LHCN-M2 (cell line): ENCODE measurements around the gene OR51T1. TPM values are rescaled to one million over a fixed set of nuclear protein-coding genes. Genes with fewer than 3 reads are reported as not detected.
"Not testable (repeated sequence)": the region's sequence is repeated elsewhere in the genome, so short reads cannot be mapped to it uniquely, and the experiment has no call there.

Source experiments
- DNase-seq: peaks from one replicate; pipeline ENCODE4 v3.0.0-alpha.2; 2012; ENCODE audit warnings: low read depth
- polyA plus RNA-seq: library from polyadenylated mRNA; unstranded; fragments of >200 nt; gene quantifications from one replicate; pipeline ENCODE4 v1.2.1, GENCODE V29; 2012; ENCODE audit warnings: missing spikeins
- total RNA-seq: library from RNA; depleted of rRNA; stranded (reverse); fragments of >200 nt; gene quantifications from 2 replicates; pipeline ENCODE4 v1.2.3, GENCODE V29; 2014; rRNA removed

Gene OR51T1, protein sequence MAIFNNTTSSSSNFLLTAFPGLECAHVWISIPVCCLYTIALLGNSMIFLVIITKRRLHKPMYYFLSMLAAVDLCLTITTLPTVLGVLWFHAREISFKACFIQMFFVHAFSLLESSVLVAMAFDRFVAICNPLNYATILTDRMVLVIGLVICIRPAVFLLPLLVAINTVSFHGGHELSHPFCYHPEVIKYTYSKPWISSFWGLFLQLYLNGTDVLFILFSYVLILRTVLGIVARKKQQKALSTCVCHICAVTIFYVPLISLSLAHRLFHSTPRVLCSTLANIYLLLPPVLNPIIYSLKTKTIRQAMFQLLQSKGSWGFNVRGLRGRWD
- not detected in 2 replicates for total RNA-seq
- not detected for polyA plus RNA-seq

DNA sequence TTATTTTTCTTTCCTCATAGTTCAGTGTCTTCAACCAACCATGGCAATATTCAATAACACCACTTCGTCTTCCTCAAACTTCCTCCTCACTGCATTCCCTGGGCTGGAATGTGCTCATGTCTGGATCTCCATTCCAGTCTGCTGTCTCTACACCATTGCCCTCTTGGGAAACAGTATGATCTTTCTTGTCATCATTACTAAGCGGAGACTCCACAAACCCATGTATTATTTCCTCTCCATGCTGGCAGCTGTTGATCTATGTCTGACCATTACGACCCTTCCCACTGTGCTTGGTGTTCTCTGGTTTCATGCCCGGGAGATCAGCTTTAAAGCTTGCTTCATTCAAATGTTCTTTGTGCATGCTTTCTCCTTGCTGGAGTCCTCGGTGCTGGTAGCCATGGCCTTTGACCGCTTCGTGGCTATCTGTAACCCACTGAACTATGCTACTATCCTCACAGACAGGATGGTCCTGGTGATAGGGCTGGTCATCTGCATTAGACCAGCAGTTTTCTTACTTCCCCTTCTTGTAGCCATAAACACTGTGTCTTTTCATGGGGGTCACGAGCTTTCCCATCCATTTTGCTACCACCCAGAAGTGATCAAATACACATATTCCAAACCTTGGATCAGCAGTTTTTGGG is at the start of gene OR51T1:
Gene OR51T1 (plus strand): TSS at position 41 of the 641 bp plus-strand sequence. CDS start 0 bp downstream, at position 41.
- peak; percentile 95 for DNase-seq

DNA sequence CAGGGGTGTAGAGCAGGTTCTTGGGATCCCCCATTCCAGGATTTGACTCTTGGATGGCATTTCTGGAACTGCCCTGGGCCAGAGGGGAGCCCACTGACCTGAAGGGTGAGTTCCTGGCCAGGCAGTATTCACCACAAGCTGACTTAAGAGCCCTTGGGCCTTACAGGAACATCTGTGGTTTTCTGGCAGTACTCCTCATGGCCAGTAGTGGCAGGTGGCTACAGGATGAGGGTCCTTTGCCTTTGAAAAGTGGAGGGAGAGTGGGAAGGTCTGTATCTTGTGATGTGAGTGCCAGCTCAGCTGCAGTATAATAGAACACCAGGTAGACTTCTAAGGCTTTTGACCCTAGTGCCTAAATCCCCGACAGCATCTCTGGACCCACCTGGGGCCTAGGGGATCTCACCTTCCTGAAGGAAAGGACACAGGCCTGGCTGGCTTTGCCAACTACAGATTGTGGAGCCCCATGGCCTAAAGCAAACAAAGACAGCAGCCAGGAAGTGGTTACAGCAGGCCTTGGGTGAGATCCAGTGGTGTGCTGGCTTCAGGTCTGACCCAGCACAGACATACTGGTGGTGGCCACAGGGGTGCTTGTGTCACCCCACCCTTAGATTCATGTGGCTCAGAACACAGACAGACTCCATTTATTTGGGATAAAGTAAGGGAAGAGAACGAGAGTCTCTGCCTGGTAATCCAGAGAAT is 41.7 kb upstream of the OR51T1 start:
- no peak for DNase-seq

DNA sequence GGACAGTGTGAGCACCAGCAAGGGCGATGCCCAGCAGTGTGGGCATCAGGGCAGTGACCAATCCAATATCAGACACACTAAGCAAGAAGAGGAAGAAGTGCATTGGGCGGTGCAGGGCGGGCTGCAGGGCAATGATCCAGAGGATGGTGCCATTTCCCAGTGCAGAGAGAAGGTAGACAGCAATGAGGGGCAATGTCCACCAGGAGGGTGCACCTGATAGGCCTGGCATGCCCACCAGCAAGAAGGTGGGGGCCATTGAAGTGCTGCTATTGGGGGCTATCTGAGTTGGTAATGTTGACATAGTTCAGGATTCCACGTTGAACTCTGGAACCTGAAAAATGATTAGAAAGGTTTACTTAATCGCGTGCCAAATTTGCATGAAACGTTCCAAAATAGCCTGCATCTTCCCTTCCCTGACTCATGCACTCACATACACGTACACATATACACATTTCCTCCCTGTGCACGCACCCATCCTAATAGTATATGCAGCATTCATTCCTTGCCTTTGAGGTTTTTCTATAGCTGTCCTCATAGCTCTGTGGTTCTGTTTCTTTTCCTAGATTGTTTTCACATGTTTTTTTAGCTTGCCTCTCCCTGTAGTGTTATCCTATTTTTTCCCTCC is 32.7 kb upstream of the OR51T1 start, which contains the start of gene OR51S1:
Gene OR51S1 (minus strand): TSS at position 301 of the 625 bp plus-strand sequence. CDS start 0 bp downstream, at position 301.
- DNase-seq = no peak

DNA sequence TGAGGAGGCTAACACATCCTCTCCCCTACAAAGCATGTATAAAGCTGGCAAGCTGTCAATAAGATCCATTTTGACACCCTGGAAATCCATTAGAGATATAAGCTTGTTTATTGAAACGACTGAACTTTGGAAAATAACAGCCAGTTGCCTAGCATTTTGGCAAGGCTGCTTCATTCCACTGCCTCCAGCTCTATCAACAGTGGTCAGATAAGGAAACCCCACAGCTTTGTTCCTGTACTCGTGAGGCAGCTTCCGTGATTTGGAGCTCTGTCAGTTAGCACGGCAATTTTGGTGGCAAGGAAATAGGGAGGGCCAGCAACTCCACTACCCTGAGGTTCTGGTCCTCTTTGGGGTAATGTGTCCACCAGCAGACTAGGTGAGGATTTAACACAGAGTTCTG is 30.7 kb upstream of the OR51T1 start:
- no peak for DNase-seq

DNA sequence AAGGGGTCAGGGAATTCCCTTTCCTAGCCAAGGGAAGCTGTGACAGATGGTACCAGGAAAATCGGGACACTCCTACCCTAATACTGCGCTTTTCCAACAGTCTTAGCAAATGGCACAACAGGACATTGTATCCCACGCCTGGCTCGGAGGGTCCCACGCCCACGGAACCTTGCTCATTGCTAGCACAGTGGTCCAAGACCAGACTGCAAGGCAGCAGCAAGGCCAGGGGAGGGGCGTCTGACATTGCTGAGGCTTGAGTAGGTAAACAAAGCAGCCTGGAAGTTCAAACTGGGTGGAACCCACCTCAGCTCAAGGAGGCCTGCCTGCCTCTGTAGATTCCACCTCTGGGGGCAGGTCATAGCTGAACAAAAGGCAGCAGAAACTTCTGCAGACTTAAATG is 27.4 kb upstream of the OR51T1 start:
- DNase-seq = not testable (repeated sequence)

DNA sequence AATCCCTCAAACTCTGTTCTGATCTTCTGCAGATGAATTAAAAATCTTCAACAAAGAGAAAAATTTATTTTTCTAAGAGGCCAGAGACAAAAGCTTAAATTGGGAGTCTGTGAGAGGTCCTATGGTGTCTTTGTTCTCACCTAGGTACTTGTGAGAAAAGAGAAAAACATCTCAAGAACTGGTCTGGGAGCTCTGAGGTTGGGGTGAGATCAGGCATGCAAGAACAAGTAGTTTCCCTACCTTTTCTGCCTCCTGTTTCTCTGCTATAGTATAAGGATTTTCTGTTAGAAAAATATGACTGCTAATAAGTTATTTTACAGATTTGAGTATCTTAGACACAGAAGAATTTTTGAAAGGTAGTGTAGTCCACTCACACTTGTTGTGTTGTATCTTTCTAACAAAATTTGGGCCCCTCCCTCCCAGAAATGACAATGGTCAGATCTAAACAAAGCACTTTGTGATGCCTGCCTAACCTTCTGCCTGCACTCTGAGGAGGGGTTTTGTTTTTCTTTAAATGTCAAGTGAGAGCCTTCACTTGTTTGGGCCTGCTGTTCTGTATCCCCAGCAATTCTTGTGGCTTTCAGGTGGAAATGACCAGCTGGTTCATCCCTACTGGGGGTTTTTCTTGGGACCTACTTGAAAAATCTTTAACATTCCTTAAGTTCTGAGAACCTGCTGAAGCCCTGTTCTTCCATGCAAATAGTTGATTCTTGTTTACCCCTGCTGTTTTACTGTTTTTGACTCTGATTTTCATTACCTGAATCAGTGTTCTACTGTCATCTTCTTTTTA is 19.1 kb upstream of the OR51T1 start:
- DNase-seq = no peak

DNA sequence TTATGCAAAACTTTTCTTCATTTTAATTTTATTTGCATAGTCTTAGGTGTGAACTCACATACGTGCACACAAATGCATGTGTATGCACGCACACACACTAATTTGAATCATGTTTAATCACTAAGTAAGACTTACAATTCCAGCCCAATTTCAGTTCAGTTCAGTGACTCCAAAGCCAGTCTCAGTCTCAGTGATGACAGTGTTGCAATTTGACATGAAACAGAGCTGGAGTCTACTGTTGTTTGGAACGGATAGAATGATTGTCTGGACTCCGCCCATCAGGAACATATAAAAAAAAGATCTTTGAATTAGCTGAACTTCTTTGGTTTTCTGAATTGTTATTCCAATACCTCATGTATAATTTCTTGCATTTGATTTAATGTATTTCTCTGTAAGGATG is 17.8 kb upstream of the OR51T1 start:
- DNase-seq = no peak

DNA sequence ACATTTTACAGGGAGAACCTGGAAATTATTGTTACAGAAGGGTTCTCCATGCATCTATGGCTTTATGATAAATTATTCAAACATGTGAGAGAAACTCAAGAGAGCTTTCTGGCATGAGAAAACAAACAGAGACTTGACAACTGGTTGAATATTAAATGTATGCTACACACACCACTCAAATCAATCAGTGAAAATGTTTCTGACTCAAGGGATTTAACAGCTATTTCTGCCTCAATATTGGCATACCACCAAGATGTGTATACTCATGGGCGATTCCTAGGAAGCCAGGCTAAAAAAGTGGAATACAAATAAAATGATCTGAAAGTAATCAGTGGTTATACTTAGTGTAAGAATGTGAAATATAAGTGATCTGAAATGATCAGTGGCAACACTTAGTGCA is 15.8 kb upstream of the OR51T1 start:
- DNase-seq = peak; percentile 49

DNA sequence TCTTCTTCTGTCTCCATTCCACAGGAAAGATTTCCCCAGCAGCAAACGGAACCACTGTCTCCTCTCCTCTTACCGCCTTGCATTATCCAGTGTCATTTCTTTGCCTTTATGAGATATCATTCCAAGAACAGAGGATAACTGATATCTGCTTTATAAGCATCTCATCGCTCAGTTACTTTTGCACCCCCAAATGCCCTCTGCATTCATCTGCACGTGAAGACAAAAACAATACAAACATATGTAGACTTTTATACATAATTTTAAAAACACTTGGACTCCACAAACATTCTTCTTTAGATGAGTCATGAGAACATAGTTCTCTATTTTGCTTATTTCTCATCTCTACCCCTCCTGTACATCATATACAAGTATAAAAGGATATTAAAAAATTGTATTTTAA is 512 bp upstream of the OR51T1 start:
- peak; percentile 45 for DNase-seq

DNA sequence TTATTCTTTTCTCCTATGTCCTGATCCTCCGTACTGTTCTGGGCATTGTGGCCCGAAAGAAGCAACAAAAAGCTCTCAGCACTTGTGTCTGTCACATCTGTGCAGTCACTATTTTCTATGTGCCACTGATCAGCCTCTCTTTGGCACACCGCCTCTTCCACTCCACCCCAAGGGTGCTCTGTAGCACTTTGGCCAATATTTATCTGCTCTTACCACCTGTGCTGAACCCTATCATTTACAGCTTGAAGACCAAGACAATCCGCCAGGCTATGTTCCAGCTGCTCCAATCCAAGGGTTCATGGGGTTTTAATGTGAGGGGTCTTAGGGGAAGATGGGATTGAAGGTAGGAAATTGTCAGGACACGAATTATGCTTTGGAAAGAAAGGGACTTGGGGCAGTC is 843 bp downstream of the OR51T1 start:
- no peak for DNase-seq

DNA sequence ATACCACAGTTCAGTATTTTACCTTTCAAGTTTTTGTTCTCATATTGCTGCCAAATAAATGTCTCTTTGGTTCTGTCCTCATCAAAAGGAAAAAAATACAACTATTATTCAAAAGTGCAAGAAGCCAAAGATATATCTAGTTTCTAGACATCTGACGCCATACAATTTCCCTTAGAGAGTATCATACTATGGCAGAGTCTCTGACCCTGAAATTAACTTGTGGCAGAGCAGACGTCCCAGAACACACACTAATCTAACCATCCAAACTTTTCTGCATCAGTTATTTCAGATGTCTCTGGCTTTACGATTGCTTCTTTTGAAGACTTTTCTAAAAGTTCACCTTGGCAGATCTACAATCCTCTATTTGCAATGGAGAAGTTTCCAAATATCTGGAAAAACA is 2.7 kb downstream of the OR51T1 start:
- DNase-seq = no peak

DNA sequence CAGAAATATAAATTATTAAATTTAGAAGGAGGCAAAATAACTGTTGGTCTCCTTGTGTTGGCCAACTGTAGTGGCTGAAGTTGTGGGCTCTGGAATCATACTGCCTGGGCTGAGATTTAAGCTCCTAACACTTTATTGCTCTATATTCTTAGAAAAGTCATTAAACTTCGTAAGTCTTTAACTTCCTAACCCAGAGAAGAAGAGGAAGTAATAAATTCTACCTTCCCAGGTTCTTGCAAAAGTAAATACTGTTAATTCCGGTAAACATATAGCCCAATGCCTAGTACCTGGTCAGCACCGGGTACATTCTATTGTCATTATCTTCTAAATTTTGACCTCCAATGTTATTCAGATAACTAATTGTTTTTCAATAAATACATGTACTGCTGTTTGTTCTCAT is 4.5 kb downstream of the OR51T1 start:
- DNase-seq = no peak

DNA sequence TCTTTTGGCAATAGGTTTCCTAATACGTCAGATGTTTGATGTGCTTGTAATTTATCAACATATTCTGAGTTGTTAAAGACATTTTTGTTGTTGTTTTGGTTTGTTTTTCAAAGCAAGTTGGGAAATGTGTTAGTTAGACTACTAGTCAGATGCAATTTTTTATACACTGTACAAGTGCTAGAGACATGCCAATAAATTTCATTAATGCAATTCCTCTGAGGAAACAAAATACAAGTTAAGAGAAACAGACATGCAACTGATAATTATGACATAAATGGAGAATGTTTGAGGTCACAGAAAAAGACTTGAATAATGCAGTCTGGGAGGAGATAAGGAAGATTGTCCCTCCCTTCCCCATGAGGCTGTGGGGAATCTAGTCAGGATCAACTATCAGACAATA is 5.9 kb downstream of the OR51T1 start:
- DNase-seq = peak; percentile 29

DNA sequence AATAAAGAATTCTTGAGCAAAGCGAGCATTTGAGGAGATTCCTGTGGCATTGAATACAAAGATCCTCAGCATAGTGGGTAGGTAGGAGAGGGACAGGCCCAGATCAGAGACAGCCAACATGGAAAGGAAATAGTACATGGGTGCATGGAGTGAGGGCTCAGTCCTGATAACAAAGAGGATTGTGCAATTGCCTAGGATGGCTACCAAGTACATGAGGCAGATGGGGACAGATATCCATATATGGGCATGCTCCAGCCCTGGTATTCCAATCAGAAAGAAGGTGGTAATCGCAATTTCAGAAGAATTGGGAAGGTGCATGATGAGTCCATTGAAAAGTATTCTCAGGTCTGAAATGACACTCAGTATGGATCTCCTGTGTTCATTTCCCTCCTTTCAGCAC is 8.6 kb downstream of the OR51T1 start:
- no peak for DNase-seq

DNA sequence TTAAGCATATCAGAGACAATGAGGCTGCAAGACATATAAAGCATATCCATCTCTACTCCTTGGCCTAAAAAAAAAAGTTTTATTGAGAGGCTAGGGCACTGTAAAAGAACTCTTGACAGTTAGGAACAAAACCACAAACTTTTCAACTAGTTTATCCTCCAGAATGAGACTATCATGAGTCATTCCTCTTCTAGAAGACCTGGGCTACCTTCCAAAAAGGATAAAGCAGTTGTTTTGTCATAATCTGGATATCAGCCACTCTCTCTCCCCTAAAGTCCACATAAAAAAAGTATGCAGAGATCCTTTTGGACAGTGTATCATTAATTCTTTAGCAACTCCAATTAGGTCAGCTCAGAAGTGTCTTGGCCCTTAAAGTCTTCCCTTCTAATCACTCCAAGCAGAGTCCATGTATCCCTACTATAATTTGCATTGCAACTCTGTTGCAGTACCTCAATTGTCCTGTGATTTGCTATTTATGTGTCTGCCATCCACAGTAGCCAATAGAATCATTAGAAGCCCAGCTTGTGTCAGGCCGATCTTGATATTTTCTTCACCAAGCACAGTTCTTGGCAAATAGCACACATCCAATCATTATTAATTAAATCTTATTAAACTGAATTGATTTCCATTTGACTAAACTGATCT is 10.4 kb downstream of the OR51T1 start:
- DNase-seq = peak; percentile 96

DNA sequence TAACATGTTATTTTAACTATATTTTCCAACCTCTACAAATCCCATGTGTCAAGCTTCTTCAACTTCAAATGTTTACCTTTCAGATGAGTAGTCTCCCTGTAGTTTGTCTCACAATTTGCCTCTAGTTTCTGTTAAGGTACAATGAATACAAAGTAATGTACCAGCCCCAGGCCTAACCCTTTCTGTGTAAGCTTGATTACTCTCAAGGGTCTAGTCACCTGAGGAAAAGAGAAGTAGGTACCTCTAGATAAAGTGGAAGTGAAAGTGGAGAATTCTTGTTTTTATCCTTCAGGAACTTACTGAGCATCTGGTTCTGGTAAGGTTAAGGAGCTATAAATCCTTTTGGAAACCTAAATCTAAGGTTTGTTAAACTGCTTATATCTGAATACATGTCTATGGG is 21.8 kb downstream of the OR51T1 start, which contains the start of gene OR51A7:
Gene OR51A7 (plus strand): TSS at position 300 of the 400 bp plus-strand sequence. CDS start 3,587 bp downstream, outside the sequence.
- no peak for DNase-seq

DNA sequence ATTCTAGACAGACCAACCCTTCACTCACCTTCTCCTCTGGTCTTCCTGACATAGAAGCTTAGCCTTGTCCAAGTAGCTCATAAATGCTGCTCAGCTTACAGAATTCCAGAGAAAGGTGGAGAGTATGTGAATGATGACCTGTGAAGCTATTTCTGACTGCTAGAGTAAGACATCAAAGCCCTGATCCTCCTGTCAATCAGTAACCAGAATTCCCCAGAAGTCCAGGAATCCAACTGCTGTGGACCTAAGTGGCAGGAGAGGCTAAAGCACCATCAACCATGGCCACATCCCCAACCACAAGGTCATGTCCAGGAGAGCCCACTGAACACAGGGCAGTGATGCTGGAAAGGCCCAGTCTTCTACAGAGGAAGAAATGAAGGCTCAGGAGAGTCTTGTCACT is 34.9 kb downstream of the OR51T1 start:
- DNase-seq = no peak

DNA sequence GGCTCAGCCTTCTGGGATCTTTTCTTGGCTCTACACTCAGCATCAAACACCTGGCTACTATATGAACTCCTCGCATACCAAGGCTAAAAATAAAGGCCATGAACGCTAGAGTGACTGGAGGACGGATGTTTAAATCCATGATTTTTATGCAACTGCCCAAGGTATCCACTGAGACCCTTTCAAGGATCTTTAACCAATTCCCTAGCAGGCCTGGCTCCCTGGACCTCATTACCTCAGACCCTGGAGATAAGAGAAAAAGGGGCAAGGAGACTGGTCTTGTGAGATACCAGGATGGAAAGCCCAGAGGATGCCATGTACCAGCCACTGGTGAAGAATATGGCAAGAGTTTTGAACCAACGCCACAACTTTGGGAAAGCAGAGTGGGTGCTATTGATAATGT is 37.5 kb downstream of the OR51T1 start, which contains the start of gene OR51G2:
Gene OR51G2 (minus strand): TSS at position 101 of the 400 bp plus-strand sequence. CDS start 3,687 bp downstream, outside the sequence.
- DNase-seq = no peak

DNA sequence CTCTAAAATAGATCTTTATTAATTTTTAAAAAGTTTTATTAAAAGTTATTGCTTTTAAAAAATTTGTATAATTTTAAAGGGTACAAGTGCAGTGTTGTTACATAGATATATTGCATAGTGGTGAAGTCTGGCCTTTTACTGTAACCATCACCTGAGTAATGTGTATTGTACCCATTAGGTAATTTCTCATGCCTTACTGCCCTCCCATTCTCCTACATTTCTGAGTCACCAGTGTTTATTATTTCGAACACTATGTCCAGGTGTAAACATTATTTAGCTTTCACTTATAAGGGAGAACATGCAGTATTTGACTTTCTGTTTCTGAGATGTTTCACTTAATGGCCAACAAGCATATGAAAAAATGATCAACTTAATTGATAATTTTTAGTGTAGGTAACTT is 40.1 kb downstream of the OR51T1 start:
- DNase-seq = no peak

DNA sequence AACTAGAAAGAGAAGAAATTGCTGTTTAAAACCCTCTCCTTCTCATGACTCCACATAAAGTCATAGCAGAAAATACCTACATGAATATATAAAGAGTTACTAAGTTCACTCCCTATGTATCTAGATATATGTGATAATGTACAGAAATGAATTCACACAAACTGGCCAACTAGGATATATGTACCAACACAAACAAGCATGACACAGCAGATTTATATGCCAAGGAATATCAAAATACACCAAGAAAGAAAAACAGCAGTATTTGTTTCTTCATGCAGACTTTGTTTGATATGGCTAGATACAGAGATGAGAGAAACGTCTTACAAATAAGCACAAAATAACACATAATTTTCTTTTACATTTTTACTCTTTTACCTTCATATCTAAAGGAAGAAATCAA is 40.6 kb downstream of the OR51T1 start:
- no peak for DNase-seq
